GM23338 (cell line): ENCODE data around the gene MTCL1.

Source experiments
- CREB1 ChIP-seq: fragments of 250-450 bp; sonication (Bioruptor Pico); IDR thresholded peaks from 2 replicates; pipeline ENCODE4 v1.5.0; 2020; ENCODE audit warnings: low read depth, mild to moderate bottlenecking, moderate library complexity
- CTCF ChIP-seq, 2 experiments: fragments of 200-600 bp in 1 of 2; sonication (generic) in 1 of 2; conservative IDR thresholded peaks; 2 replicates each; pipeline versions ENCODE4 v1.5.1 to v1.6.1; 2016 to 2017; ENCODE audit warnings: antibody characterized with exemption in 2 of 2, low read depth in 2 of 2, mild to moderate bottlenecking in 2 of 2, moderate library complexity in 1 of 2
- POLR2AphosphoS5 ChIP-seq: IDR thresholded peaks from 2 replicates; pipeline ENCODE4 v1.6.1; 2016; ENCODE audit warnings: antibody characterized with exemption, low read depth
- REST ChIP-seq: IDR thresholded peaks from one replicate; pipeline ENCODE4 v1.6.1; 2018; ENCODE audit warnings: antibody characterized with exemption; ENCODE audit not compliant: unreplicated experiment

DNA sequence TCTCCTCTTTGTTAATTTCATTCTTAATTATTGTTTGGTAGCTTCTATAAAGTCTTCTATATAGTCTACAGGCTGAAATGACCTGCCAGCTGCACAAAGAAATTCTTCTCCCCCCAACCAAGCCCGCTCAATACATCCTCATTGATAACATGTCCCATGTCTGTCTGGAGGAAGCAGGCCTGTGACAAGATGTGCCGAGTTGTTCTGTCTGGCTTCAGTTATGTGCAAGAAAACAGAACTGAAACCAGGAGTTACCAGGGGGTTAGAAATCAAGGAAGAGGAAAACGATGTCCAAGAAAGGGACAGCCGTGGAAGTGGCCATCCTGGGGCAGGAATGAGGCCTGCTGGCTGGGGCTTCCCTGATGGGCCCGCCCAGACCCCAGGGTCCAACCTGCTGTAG lies 57.6 kb downstream of the MTCL1 start:
- no peak for TF ChIP-seq REST
- no peak for TF ChIP-seq CTCF (conservative IDR thresholded peaks at IDR 0.05; ENCODE audit: low read depth in 2 of 2)
- TF ChIP-seq POLR2AphosphoS5 = no peak
- TF ChIP-seq CREB1 (CRISPR knock-in tag) = no peak
